Loucy (cell line): Measurements from ENCODE around the gene SRRM4.

Experiments used
- H2AFZ ChIP-seq: fragments of 200-600 bp; sonication (generic); 2 replicates; pipeline ENCODE4 v1.6.0; 2016; ENCODE audit warnings: antibody characterized with exemption, mild to moderate bottlenecking, low read length, moderate library complexity
- H3F3A ChIP-seq: fragments of 200-600 bp; 2 replicates; pipeline ENCODE4 v1.6.0; 2016; ENCODE audit warnings: antibody characterized with exemption, low read depth, mild to moderate bottlenecking
- H3K27me3 ChIP-seq: fragments of 200-600 bp; sonication (generic); 2 replicates; pipeline ENCODE4 v1.6.1; 2014; ENCODE audit warnings: low read length, mild to moderate bottlenecking; ENCODE audit not compliant: insufficient read depth, poor library complexity, severe bottlenecking
- H3K36me3 ChIP-seq: fragments of 200-600 bp; sonication (generic); 2 replicates; pipeline ENCODE4 v1.6.1; 2016; ENCODE audit warnings: low read length; ENCODE audit not compliant: insufficient read depth
- H3K4me1 ChIP-seq: fragments of 200-600 bp; sonication (generic); 2 replicates; pipeline ENCODE4 v1.5.1; 2014; ENCODE audit warnings: low read length, mild to moderate bottlenecking; ENCODE audit not compliant: insufficient read depth, poor library complexity, severe bottlenecking
- H3K4me2 ChIP-seq: fragments of 200-600 bp; sonication (generic); 2 replicates; pipeline ENCODE4 v1.6.0; 2014; ENCODE audit warnings: antibody characterized with exemption, low read length, low read depth, mild to moderate bottlenecking; ENCODE audit not compliant: poor library complexity, severe bottlenecking
- H3K4me3 ChIP-seq: fragments of 200-600 bp; sonication (generic); 2 replicates; pipeline ENCODE4 v1.5.1; 2014; ENCODE audit warnings: low read length, mild to moderate bottlenecking, mixed read lengths; ENCODE audit not compliant: poor library complexity, severe bottlenecking
- H3K79me2 ChIP-seq: fragments of 200-600 bp; sonication (generic); 2 replicates; pipeline ENCODE4 v1.6.1; 2014; ENCODE audit warnings: low read length; ENCODE audit not compliant: insufficient read depth
- H3K9ac ChIP-seq: fragments of 200-600 bp; sonication (generic); 2 replicates; pipeline ENCODE4 v1.6.0; 2014; ENCODE audit warnings: mild to moderate bottlenecking, low read depth, low read length, moderate library complexity; ENCODE audit not compliant: poor library complexity, severe bottlenecking
- H3K9me2 ChIP-seq: fragments of 200-600 bp; sonication (generic); replicated peaks from 2 replicates; pipeline ENCODE4 v1.6.1; 2016; ENCODE audit warnings: low read depth, low read length, mixed read lengths
- H3K9me3 ChIP-seq: fragments of 200-600 bp; sonication (generic); 2 replicates; pipeline ENCODE4 v1.6.1; 2014; ENCODE audit warnings: mild to moderate bottlenecking, antibody characterized with exemption, low read length, low read depth; ENCODE audit not compliant: insufficient read depth
- H4K20me1 ChIP-seq: fragments of 200-600 bp; sonication (generic); 2 replicates; pipeline ENCODE4 v1.6.0; 2014; ENCODE audit warnings: antibody characterized with exemption, low read length, mild to moderate bottlenecking; ENCODE audit not compliant: insufficient read depth, poor library complexity, severe bottlenecking
- CTCF ChIP-seq: fragments of 200-600 bp; sonication (generic); conservative IDR thresholded peaks from 2 replicates; pipeline ENCODE4 v1.5.1; 2014; ENCODE audit warnings: mild to moderate bottlenecking, antibody characterized with exemption, low read length
- EZH2phosphoT487 ChIP-seq: fragments of 200-600 bp; IDR thresholded peaks from 2 replicates; pipeline ENCODE4 v1.6.1; 2018; ENCODE audit warnings: antibody characterized with exemption, mild to moderate bottlenecking, moderate library complexity, borderline replicate concordance

Gene SRRM4

GRCh38 chr12:119169150-119169549 lies 187.8 kb downstream of the SRRM4 start:
- Histone ChIP-seq H2AFZ (no peak overlapping the region), H3K4me3 (no peak overlapping the region), H3K79me2 (no peaks in the 10 kb centered on the region), H4K20me1 (no peaks in the 10 kb centered on the region), H3K4me2 (no peak overlapping the region), H3K4me1 (no peaks in the 10 kb centered on the region), H3K9me3 (no peaks in the 10 kb centered on the region), H3K9me2 (no peaks in the 10 kb centered on the region), H3K36me3 (no peaks in the 10 kb centered on the region), H3K27me3 (no peaks in the 10 kb centered on the region), H3F3A (no peaks in the 10 kb centered on the region), H3K9ac (no peak overlapping the region)
- no peak for TF ChIP-seq CTCF
- no peak for TF ChIP-seq EZH2phosphoT487

GRCh38 chr12:119171291-119171690 lies 189.9 kb downstream of the SRRM4 start:
- TF ChIP-seq CTCF (no peak), EZH2phosphoT487 (no peak)
- H2AFZ ChIP-seq = no peak overlapping the region
- no peaks in the 10 kb centered on the region for H3K9me2 ChIP-seq
- H3K4me2 ChIP-seq = no peak overlapping the region
- no peaks in the 10 kb centered on the region for H3K27me3 ChIP-seq
- no peaks in the 10 kb centered on the region for H3K4me1 ChIP-seq
- H4K20me1 ChIP-seq = no peaks in the 10 kb centered on the region
- H3K4me3 ChIP-seq = no peak overlapping the region
- H3K36me3 ChIP-seq = no peaks in the 10 kb centered on the region
- no peaks in the 10 kb centered on the region for H3K79me2 ChIP-seq
- H3K9me3 ChIP-seq = no peaks in the 10 kb centered on the region
- H3K9ac ChIP-seq = no peak overlapping the region
- H3F3A ChIP-seq = no peaks in the 10 kb centered on the region

GRCh38 chr12:119171691-119172425 lies 190.5 kb downstream of the SRRM4 start:
- Histone ChIP-seq H3K4me1 (no peaks in the 10 kb centered on the region), H3K9me3 (no peaks in the 10 kb centered on the region), H4K20me1 (no peaks in the 10 kb centered on the region), H3K4me3 (no peak overlapping the region), H3K4me2 (no peak overlapping the region), H3K36me3 (no peaks in the 10 kb centered on the region), H3K9ac (no peak overlapping the region), H2AFZ (no peak overlapping the region), H3K79me2 (no peaks in the 10 kb centered on the region), H3F3A (no peaks in the 10 kb centered on the region), H3K27me3 (no peaks in the 10 kb centered on the region), H3K9me2 (no peaks in the 10 kb centered on the region)
- TF ChIP-seq CTCF (no peak), EZH2phosphoT487 (no peak)
